RWPE2 (cell line): Measurements from ENCODE around the gene CFAP161.
A peak's percentile ranks its signal among the peaks of the same experiment; 100 is the strongest.
"Not testable (repeated sequence)": the region's sequence is repeated elsewhere in the genome, so short reads cannot be mapped to it uniquely, and the experiment has no call there.

Source experiments
- ATAC-seq: fragments of 200-7000 bp; cut with Tn5 transposase; 3 replicates; pipeline ENCODE4 v1.9.1; 2021; ENCODE audit warnings: low read depth
- DNase-seq: peaks from one replicate; pipeline ENCODE4 v3.0.0-alpha.2; 2020; ENCODE audit warnings: low spot score
- H3K27ac ChIP-seq: fragments of 450-650 bp; 2 replicates; pipeline ENCODE4 v1.5.1; 2017; ENCODE audit warnings: mild to moderate bottlenecking; ENCODE audit not compliant: poor library complexity, severe bottlenecking
- H3K27me3 ChIP-seq: fragments of 250-450 bp; sonication (Bioruptor Pico); 2 replicates; pipeline ENCODE4 v1.5.1; 2021; ENCODE audit warnings: mild to moderate bottlenecking, moderate library complexity; ENCODE audit not compliant: insufficient read depth, poor library complexity, severe bottlenecking
- H3K36me3 ChIP-seq: fragments of 250-450 bp; sonication (Bioruptor Pico); 2 replicates; pipeline ENCODE4 v1.5.1; 2020; ENCODE audit warnings: low read depth, mild to moderate bottlenecking, moderate library complexity
- H3K4me1 ChIP-seq: fragments of 250-450 bp; sonication (Bioruptor Pico); 2 replicates; pipeline ENCODE4 v1.5.1; 2021; ENCODE audit warnings: mild to moderate bottlenecking, moderate library complexity; ENCODE audit not compliant: insufficient read depth, poor library complexity, severe bottlenecking
- H3K4me3 ChIP-seq: fragments of 250-450 bp; sonication (Bioruptor Pico); 2 replicates; pipeline ENCODE4 v1.5.1; 2021; ENCODE audit warnings: mild to moderate bottlenecking, moderate library complexity; ENCODE audit not compliant: severe bottlenecking
- H3K9me3 ChIP-seq: fragments of 250-450 bp; sonication (Bioruptor Pico); 2 replicates; pipeline ENCODE4 v1.5.1; 2021; ENCODE audit warnings: mild to moderate bottlenecking, moderate library complexity; ENCODE audit not compliant: severe bottlenecking
- CTCF ChIP-seq: fragments of 450-650 bp; IDR thresholded peaks from one replicate; pipeline ENCODE4 v1.5.1; 2017; ENCODE audit warnings: mild to moderate bottlenecking, moderate library complexity; ENCODE audit not compliant: poor library complexity, severe bottlenecking

The CFAP161 gene

GRCh38 chr15:81117136-81117535 is 16.9 kb upstream of the CFAP161 start:
- DNase-seq (no peak), ATAC-seq (no peak)
- no peak for TF ChIP-seq CTCF
- Histone ChIP-seq H3K9me3 (no peaks in the 10 kb centered on the region), H3K27ac (peak overlapping the region; percentile 76), H3K27me3 (no peaks in the 10 kb centered on the region), H3K36me3 (no peaks in the 10 kb centered on the region), H3K4me3 (no peak overlapping the region), H3K4me1 (peaks cover 38% of the 10 kb centered on the region)

GRCh38 chr15:81117581-81117980 is 16.5 kb upstream of the CFAP161 start:
- Histone ChIP-seq H3K36me3 (no peaks in the 10 kb centered on the region), H3K27ac (peak overlapping the region; percentile 76), H3K27me3 (no peaks in the 10 kb centered on the region), H3K9me3 (no peaks in the 10 kb centered on the region), H3K4me3 (no peak overlapping the region), H3K4me1 (peaks cover 33% of the 10 kb centered on the region)
- DNase-seq (no peak), ATAC-seq (no peak)
- no peak for TF ChIP-seq CTCF

GRCh38 chr15:81118361-81118760 is 15.7 kb upstream of the CFAP161 start:
- no peak for TF ChIP-seq CTCF
- no peaks in the 10 kb centered on the region for H3K27me3 ChIP-seq
- ATAC-seq (no peak), DNase-seq (no peak)
- no peak overlapping the region for H3K4me3 ChIP-seq
- H3K4me1 ChIP-seq = peaks cover 25% of the 10 kb centered on the region
- no peaks in the 10 kb centered on the region for H3K9me3 ChIP-seq
- no peaks in the 10 kb centered on the region for H3K36me3 ChIP-seq
- H3K27ac ChIP-seq = no peak overlapping the region

GRCh38 chr15:81120069-81120468 is 14.0 kb upstream of the CFAP161 start:
- no peaks in the 10 kb centered on the region for H3K9me3 ChIP-seq
- no peaks in the 10 kb centered on the region for H3K27me3 ChIP-seq
- H3K27ac ChIP-seq = no peak overlapping the region
- ATAC-seq (peak; percentile 60), DNase-seq (no peak)
- no peak overlapping the region for H3K4me3 ChIP-seq
- TF ChIP-seq CTCF = no peak
- no peaks in the 10 kb centered on the region for H3K36me3 ChIP-seq
- H3K4me1 ChIP-seq = peaks cover 15% of the 10 kb centered on the region

- Histone ChIP-seq H3K9me3 (no peaks in the 10 kb centered on the region), H3K27ac (no peak overlapping the region), H3K27me3 (no peaks in the 10 kb centered on the region), H3K36me3 (no peaks in the 10 kb centered on the region), H3K4me1 (no peaks in the 10 kb centered on the region), H3K4me3 (no peak overlapping the region)
- TF ChIP-seq CTCF = no peak
- DNase-seq (no peak), ATAC-seq (no peak)
Observed at GRCh38 chr15:81126892-81127291, 7.2 kb upstream of the CFAP161 start.

GRCh38 chr15:81141478-81141877 is 7.4 kb downstream of the CFAP161 start:
- H3K4me1 ChIP-seq, ATAC-seq, H3K9me3 ChIP-seq, H3K4me3 ChIP-seq, H3K27me3 ChIP-seq, H3K36me3 ChIP-seq, DNase-seq, H3K27ac ChIP-seq: not testable (repeated sequence)
